Tibial artery (tissue), 4 donors: ENCODE measurements around the gene CTXND1.

ENCODE experiments used
- DNase-seq, 2 donors: peaks; one replicate each; pipeline ENCODE4 v3.0.0-alpha.2; 2019
- H3K27ac ChIP-seq, 2 donors: fragments of 200-600 bp; sonication (generic) in 1 of 2; 1 replicate in 1 of 2; 2 replicates in 1 of 2; pipeline ENCODE4 v1.5.1; 2018 to 2019; ENCODE audit warnings: mild to moderate bottlenecking in 1 of 2
- H3K27me3 ChIP-seq, 2 donors: fragments of 200-600 bp; sonication (generic) in 1 of 2; one replicate each; pipeline versions ENCODE4 v1.5.1 to v1.6.0; 2016 to 2019
- H3K36me3 ChIP-seq, 3 donors: fragments of 200-600 bp; sonication (generic) in 2 of 3; one replicate each; pipeline ENCODE4 v1.5.1; 2016 to 2019; ENCODE audit warnings: mild to moderate bottlenecking in 2 of 3
- H3K4me1 ChIP-seq, 4 donors: fragments of 200-600 bp; sonication (generic) in 2 of 4; 1 replicate in 3 of 4; 2 replicates in 1 of 4; pipeline ENCODE4 v1.5.1; 2016 to 2019
- H3K4me3 ChIP-seq, 2 donors: fragments of 200-600 bp; sonication (generic) in 1 of 2; 1 replicate in 1 of 2; 2 replicates in 1 of 2; pipeline ENCODE4 v1.5.1; 2018 to 2019; ENCODE audit warnings: mild to moderate bottlenecking in 2 of 2
- H3K9me3 ChIP-seq, 3 donors: fragments of 200-600 bp; sonication (generic) in 1 of 3; one replicate each; pipeline ENCODE4 v1.5.1; 2016 to 2019
- CTCF ChIP-seq, 2 experiments: fragments of 200-600 bp in 1 of 2; fragments of 450-650 bp in 1 of 2; IDR thresholded peaks; one replicate each; pipeline ENCODE4 v1.5.1; 2017 to 2019; ENCODE audit warnings: antibody characterized with exemption in 2 of 2, mild to moderate bottlenecking in 1 of 2, moderate library complexity in 1 of 2
- intact Hi-C: fragments of 100-400 bp; cut with DNase I; formaldehyde crosslinking; loops from one replicate; pipeline ENCODE4 v1.15.0; 2023; ENCODE audit warnings: low total_unique reads

Gene CTXND1

GRCh38 chr15:80216141-80216540 is 35.9 kb downstream of the CTXND1 start:
- Histone ChIP-seq H3K4me3 (no peak overlapping the region), H3K27ac (no peak overlapping the region), H3K36me3 (no peaks in the 10 kb centered on the region), H3K27me3 (no peaks in the 10 kb centered on the region), H3K9me3 (peaks cover 0 to 4% (median 0%) of the 10 kb centered on the region in 3 donors), H3K4me1 (no peaks in the 10 kb centered on the region)
- no peak for TF ChIP-seq CTCF (IDR thresholded peaks at IDR 0.05)
- no peak for DNase-seq
- intact Hi-C loops, result no loop called here

- Histone ChIP-seq H3K27me3 (no peaks in the 10 kb centered on the region), H3K27ac (no peak overlapping the region), H3K9me3 (peaks cover 0 to 4% (median 0%) of the 10 kb centered on the region in 3 donors), H3K4me3 (no peak overlapping the region), H3K4me1 (no peaks in the 10 kb centered on the region), H3K36me3 (no peaks in the 10 kb centered on the region)
- intact Hi-C loops, result no loop called here
- TF ChIP-seq CTCF (IDR thresholded peaks at IDR 0.05), result no peak
- no peak for DNase-seq
Observed at GRCh38 chr15:80214910-80215309, 37.1 kb downstream of the CTXND1 start.

GRCh38 chr15:80211976-80212375 is 40.0 kb downstream of the CTXND1 start:
- Histone ChIP-seq H3K27me3 (peaks cover 0 to 9% of the 10 kb centered on the region in 2 donors), H3K4me3 (no peak overlapping the region), H3K36me3 (no peaks in the 10 kb centered on the region), H3K4me1 (no peaks in the 10 kb centered on the region), H3K27ac (no peak overlapping the region), H3K9me3 (peaks cover 0 to 4% (median 0%) of the 10 kb centered on the region in 3 donors)
- TF ChIP-seq CTCF (IDR thresholded peaks at IDR 0.05), result no peak
- DNase-seq, result no peak
- intact Hi-C loops, result no loop called here

- intact Hi-C loops, result no loop called here
- Histone ChIP-seq H3K4me1 (no peaks in the 10 kb centered on the region), H3K4me3 (no peak overlapping the region), H3K27ac (no peak overlapping the region), H3K36me3 (no peaks in the 10 kb centered on the region), H3K27me3 (peaks cover 0 to 9% of the 10 kb centered on the region in 2 donors), H3K9me3 (peaks cover 0 to 4% (median 0%) of the 10 kb centered on the region in 3 donors)
- no peak for DNase-seq
- TF ChIP-seq CTCF (IDR thresholded peaks at IDR 0.05), result no peak
Observed at GRCh38 chr15:80210611-80211573, 41.1 kb downstream of the CTXND1 start.

GRCh38 chr15:80208758-80209734 is 43.0 kb downstream of the CTXND1 start:
- H3K4me3 ChIP-seq, result no peak overlapping the region
- no peak overlapping the region for H3K27ac ChIP-seq
- peaks cover 0 to 4% (median 0%) of the 10 kb centered on the region in 3 donors for H3K9me3 ChIP-seq
- no peak for DNase-seq
- TF ChIP-seq CTCF (IDR thresholded peaks at IDR 0.05), result no peak
- peaks cover 0 to 9% of the 10 kb centered on the region in 2 donors for H3K27me3 ChIP-seq
- no peaks in the 10 kb centered on the region for H3K4me1 ChIP-seq
- intact Hi-C loops, result no loop called here
- H3K36me3 ChIP-seq, result no peaks in the 10 kb centered on the region
